Inflammatory macrophage (primary cell): Measurements from ENCODE around the gene LSAMP.
A peak's percentile ranks its signal among the peaks of the same experiment; 100 is the strongest.

Experiments
- DNase-seq, 2 donors: peaks; one replicate each; pipeline ENCODE4 v3.0.0-alpha.2; 2020 to 2022

Gene LSAMP

DNA sequence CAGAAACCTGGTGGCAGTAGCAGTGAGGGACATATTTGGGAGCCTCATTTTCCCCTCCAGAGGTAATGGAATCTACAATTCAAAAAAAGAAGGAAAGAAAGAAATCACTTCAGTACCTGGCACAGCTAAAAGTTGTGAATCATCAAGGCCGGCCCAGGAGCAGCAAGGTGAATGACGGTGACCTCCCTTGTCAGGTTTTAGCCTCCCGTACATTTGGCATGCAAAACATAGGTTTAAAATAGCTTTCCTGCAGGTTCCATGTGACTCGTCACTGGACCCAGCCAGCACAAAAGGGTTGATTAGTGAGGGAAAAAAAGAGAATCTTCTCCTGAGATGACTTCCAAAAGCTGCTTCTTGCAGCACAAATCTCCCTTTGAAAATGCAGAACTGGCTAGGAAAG, 394.2 kb downstream of the LSAMP start:
- no peak for DNase-seq

- no peak for DNase-seq
Observed at GRCh38 chr3:116050311-116050915, 394.9 kb downstream of the LSAMP start.

DNA sequence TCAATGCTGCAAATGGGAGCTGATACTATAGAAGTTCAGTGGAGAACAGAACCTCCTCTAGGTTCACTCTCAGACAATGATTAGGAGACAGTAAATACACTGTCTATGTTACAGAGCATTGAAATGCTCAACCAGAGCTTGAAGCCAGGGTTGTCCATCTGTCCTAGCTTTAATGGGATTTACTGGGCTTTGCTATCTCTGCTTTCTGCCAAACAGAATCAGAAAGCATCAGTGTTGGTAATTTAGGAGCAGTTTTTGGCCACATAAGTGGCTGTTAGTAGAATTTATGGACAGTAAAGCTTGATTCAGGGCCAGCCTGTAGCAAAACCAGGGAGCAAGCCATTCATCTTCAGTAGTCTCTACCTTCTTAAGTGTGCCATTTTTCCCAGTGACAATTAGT, 396.3 kb downstream of the LSAMP start:
- DNase-seq, result no peak

DNA sequence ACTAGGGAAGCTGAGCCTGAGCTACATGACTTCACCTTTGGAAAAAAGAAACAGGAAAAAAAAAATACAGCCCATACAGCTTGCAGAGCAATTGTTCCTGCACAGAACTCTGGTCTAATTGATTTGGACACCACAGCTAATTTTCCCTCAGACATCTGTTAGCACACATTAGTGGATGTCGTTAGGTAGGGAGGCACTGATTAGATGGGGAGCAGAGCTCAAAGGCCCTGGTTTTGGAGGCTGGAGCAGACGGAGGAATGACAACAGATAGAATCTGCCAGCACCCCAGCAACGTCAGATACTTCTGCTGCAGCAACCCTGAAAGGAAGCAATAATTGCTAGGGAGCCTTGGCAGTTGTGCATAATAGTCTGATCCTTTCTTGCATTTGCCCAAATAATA, 398.9 kb downstream of the LSAMP start:
- no peak for DNase-seq

GRCh38 chr3:116045314-116045713, 400.0 kb downstream of the LSAMP start:
- no peak for DNase-seq

- no peak for DNase-seq
Observed at GRCh38 chr3:116040152-116040551, 405.1 kb downstream of the LSAMP start.

- no peak for DNase-seq
Observed at GRCh38 chr3:116039651-116039985, 405.7 kb downstream of the LSAMP start.

- peak; percentile 1 to 29 for DNase-seq
Observed at GRCh38 chr3:116038968-116039650, 406.2 kb downstream of the LSAMP start.

DNA sequence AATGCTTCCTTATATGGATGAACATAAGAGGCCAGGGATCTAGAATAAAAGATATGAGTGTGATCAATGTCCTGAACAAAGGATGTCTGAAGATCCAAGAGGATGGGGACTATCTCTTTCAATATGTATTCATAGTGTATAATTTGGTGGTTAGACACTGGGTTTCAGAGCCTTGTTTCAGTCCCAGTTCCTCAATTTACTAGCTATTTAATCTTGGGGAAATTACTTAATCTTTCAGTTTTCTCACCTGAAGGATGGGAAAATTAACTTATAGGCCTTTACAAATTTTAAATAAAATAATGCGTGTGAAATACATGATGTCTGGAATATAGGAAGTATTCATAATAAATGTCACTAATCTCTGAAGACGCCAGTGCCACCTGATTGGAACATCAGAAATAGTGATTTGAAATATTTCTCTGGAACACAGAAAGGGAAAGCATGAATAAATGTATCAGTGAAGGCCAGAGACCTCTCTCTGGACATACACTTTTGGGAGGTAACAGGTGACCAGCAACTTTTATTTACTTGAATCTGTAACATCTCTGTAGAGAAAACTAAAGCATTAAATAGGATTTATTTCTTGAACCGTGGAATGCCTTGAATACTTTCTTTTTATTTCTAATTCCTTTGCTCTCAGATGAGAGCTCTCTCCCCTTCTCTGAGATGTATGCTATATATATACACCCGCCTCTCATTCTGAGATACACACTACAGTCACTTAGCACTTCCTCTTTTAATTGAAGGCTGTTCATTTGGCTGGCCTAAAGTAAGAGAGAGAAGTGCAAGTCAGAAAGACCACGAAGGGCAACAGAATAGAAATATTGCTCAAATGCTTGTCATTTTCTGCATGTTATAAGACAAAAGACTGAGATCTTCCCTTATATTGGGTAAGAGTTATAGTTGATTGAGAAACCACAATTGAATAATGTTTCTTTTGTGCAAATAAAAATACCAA, 407.1 kb downstream of the LSAMP start:
- DNase-seq, result peak; percentile 65 to 75

GRCh38 chr3:116035429-116035828, 409.9 kb downstream of the LSAMP start:
- DNase-seq, result no peak

- no peak for DNase-seq
Observed at GRCh38 chr3:116034794-116035193, 410.5 kb downstream of the LSAMP start.

DNA sequence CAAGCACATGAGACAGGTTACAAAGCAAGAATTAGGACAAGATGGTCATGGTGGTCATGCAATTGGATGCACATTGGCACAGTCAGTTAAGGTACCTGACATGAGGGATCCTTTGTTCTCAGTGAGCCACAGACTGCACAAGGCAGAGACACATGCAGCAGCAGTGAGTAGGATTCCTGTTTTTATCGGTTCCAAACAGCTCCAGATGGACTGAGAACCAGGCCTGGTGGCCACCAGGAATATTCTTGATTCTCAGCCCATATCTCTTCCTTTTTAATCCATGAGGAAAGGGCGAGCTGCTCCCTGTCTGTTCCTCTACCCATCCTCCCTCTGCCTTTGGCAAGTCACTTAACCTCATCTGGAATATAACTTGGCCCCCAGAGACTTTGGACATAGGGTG, 411.2 kb downstream of the LSAMP start:
- no peak for DNase-seq

DNA sequence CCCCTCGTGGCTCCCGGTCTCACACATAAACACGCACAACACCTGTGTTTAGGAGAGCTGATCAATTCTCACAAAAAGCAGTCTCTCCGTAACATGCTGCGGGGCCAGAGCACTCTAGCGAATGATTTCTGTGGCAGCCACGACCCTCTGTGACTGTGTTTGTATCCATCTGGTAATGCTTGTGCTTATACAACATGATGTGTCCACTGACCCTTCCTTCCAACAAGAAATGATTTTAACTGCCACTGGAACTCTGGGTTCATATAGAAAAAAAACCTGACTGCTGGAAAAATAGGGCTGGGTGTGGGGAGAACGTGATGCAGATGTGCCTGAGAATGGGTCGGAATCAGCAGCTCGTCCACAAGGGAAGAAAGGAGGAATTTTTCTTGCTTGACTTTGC, 411.8 kb downstream of the LSAMP start:
- DNase-seq, result no peak

DNA sequence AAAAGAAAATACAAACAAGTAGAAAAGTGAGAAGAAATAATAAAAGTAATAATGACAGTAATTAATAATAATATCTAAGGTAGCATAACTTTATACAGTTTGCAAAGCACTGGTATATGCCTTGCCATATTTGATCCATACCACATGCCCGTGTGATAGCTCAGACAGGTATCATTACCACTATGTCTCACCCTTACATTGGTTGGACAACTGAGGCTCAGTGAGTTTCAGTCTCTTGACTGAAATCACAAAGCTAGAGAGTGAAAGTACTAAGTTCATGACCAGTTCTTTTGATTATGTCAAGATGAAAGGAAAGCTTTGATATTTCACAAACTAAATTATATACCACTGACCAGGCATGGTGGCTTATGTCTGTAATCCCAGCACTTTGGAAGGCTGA, 413.1 kb downstream of the LSAMP start:
- no peak for DNase-seq

DNA sequence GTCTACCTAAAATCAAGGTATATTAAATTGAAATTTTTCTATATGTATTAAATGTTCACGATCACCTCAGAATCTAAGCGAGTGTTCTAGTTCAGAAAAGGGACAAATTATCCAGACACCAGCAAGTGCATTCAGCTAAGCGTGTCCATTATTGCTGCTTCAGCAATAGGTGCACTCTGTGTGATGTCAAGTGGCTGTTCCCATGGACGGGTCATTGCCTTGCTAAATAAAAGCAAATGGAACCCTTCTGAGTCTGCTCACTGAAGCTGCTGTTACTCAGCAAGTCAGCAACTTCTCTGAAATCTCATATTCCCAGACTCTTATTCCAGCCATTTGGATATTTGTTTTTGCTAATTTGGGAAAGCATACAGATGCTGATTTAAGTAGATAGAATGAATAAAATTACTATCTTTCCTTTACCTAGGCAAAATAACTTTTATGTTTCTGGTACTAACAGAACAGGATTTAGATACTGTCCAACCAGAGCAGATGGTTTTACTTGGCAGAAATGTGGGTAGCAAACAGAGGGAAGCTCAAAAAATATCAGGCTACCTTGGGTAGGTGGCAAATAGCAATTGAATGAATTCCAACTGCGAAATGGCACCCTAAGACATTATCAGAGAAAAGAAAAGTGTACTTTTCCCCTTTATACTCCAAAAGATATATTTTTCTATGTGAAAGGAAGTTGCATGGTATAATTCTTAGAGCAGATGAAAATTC, 415.0 kb downstream of the LSAMP start:
- DNase-seq, result no peak

GRCh38 chr3:116029266-116029665, 416.0 kb downstream of the LSAMP start:
- DNase-seq, result no peak

- no peak for DNase-seq
Observed at GRCh38 chr3:116028157-116028556, 417.1 kb downstream of the LSAMP start.

GRCh38 chr3:116020989-116021388, 424.3 kb downstream of the LSAMP start:
- DNase-seq, result no peak

DNA sequence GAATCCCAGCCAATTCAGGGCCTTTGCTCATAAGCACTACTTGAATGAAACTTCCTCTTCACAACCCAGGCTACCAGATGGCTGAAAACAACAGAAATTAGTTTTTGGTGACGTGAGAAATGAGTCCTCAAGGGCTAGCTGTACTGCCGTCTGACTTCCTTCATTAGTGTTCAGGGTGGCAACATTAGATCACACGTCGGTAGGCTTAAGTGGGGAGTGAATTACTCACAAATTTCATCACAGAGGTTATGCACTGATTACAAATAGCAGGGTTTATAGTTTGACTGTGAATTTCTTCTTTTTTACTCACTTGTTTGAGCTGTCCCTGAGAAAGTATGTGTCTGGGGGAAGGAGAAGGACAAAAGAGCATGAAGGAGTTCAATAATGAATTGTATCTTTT, 424.8 kb downstream of the LSAMP start:
- peak; percentile 53 to 78 for DNase-seq

- no peak for DNase-seq
Observed at GRCh38 chr3:116019254-116019763, 426.0 kb downstream of the LSAMP start.

DNA sequence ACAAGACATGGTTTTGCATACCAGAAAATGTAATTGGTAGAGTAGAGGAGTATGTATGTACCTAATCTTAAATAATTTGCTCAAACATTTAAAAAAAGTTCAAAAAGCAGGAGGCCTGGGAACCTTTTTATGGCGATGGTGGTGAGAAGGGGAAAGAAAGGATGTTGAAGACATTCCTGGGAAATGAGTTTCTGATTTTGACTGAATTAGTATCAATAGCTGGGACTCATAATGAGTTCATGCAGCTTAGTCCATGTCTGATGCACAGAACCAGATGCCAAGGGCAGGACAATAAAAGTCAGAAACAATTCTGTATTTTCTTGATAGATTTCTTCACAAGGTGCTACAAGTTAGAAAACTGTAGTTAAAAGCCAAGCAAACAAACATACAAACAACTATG, 426.6 kb downstream of the LSAMP start:
- no peak for DNase-seq

- DNase-seq, result no peak
Observed at GRCh38 chr3:116015931-116016330, 429.4 kb downstream of the LSAMP start.

- no peak for DNase-seq
Observed at GRCh38 chr3:116007000-116007399, 438.3 kb downstream of the LSAMP start.
